Colonic mucosa (tissue), 4 donors: ENCODE results near the gene LDHD. TPM values are rescaled to one million over a fixed set of nuclear protein-coding genes. Genes with fewer than 3 reads are reported as not detected.

ENCODE experiments used
- DNase-seq: peaks from one replicate; pipeline ENCODE4 v3.0.0-alpha.2; 2020
- H3K27ac ChIP-seq: fragments of 200-600 bp; one replicate; pipeline ENCODE4 v1.8.0; 2021
- H3K27me3 ChIP-seq: fragments of 200-600 bp; one replicate; pipeline ENCODE4 v1.8.0; 2021
- H3K36me3 ChIP-seq: fragments of 200-600 bp; one replicate; pipeline ENCODE4 v1.8.0; 2021
- H3K4me1 ChIP-seq: fragments of 200-600 bp; one replicate; pipeline ENCODE4 v1.8.0; 2021; ENCODE audit warnings: mild to moderate bottlenecking
- H3K4me3 ChIP-seq: fragments of 200-600 bp; one replicate; pipeline ENCODE4 v1.8.0; 2021
- H3K9ac ChIP-seq, 2 donors: one replicate each; pipeline ENCODE4 v1.7.0; 2013; ENCODE audit warnings: control low read depth in 2 of 2, low read depth in 2 of 2, low read length in 2 of 2
- H3K9me3 ChIP-seq: fragments of 200-600 bp; one replicate; pipeline ENCODE4 v1.8.0; 2021
- intact Hi-C: fragments of 100-400 bp; cut with DNase I; formaldehyde crosslinking; loops from one replicate; pipeline ENCODE4 v1.14.1; 2022
- total RNA-seq, 2 donors: library from RNA; stranded (reverse); fragmentation: NEBNext Ultra II Directional in 1 of 2; extraction: Animal tissue kit (Norgen Biotek cat#: 25700) in 1 of 2; gene quantifications; one replicate each; pipeline ENCODE4 v1.2.1, GENCODE V29; 2021
- TF ChIP-seq, protein P1 (sequence below): fragments of 200-600 bp; IDR thresholded peaks from one replicate; pipeline ENCODE4 v1.8.0; 2022; ENCODE audit warnings: antibody characterized with exemption, mild to moderate bottlenecking
- donor health status: healthy.
- donor health status: DM: no; HTN: no; CAD: no.
- donor health status: DM: no; HTN: no; CAD: no.

LDHD gene
- total RNA-seq, 2 donors from 2014 or later: 31.4 to 105 TPM

DNA sequence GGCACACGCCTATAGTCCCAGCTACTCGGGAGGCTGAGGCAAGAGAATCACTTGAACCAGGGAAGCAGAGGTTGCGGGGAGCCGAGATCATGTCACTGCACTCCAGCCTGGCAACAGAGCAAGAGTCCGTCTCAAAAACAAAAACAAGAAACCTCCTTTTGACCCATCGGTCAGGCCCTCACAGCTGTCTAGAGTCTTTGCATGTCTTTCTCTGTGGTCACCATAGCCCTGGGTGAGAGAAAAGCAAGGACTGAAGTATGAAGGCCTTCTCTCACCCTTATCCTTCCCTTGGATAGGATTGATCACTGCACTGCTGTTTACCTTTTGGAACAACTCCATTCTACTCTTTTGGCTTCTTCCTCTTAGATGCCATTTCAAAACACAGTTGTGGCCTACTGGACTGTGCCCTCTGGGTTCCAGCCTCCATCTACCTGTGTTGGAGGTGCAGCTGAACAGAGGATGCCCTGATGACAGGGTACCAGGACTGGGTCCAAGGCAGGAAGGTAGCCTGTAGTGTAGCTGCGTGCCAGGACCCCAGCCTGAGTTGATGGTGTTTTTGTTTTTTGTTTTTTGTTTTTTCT, 37.1 kb downstream of the LDHD start:
- TF ChIP-seq, protein P1, sequence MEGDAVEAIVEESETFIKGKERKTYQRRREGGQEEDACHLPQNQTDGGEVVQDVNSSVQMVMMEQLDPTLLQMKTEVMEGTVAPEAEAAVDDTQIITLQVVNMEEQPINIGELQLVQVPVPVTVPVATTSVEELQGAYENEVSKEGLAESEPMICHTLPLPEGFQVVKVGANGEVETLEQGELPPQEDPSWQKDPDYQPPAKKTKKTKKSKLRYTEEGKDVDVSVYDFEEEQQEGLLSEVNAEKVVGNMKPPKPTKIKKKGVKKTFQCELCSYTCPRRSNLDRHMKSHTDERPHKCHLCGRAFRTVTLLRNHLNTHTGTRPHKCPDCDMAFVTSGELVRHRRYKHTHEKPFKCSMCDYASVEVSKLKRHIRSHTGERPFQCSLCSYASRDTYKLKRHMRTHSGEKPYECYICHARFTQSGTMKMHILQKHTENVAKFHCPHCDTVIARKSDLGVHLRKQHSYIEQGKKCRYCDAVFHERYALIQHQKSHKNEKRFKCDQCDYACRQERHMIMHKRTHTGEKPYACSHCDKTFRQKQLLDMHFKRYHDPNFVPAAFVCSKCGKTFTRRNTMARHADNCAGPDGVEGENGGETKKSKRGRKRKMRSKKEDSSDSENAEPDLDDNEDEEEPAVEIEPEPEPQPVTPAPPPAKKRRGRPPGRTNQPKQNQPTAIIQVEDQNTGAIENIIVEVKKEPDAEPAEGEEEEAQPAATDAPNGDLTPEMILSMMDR: no peak
- intact Hi-C loops: no loop called here
- no peaks in the 10 kb centered on the region for H3K36me3 ChIP-seq
- H3K27ac ChIP-seq: no peak overlapping the region
- H3K27me3 ChIP-seq: no peaks in the 10 kb centered on the region
- no peak overlapping the region for H3K9ac ChIP-seq
- H3K4me1 ChIP-seq: no peaks in the 10 kb centered on the region
- H3K4me3 ChIP-seq: no peak overlapping the region
- DNase-seq: no peak
- H3K9me3 ChIP-seq: no peaks in the 10 kb centered on the region

DNA sequence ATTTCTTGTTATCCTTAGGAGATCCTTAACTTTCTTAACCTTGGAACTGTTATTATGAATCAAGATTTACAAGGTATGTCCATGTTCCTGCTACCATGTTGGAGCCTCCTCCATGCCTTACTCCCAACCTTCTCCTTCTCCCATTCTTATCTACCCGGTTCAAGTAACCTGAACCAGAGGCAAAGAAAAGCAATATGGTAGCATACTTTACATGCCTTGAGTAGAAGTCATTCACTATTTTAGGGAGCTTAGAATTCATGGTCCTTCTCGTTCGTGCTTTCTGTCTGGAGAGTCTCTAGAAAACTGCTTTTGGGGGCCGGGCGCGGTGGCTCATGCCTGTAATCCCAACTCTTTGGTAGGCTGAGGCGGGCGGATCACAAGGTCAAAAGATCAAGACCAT, 37.7 kb downstream of the LDHD start:
- Histone ChIP-seq H3K9me3 (no peaks in the 10 kb centered on the region), H3K4me1 (no peaks in the 10 kb centered on the region), H3K36me3 (no peaks in the 10 kb centered on the region), H3K27me3 (no peaks in the 10 kb centered on the region), H3K9ac (no peak overlapping the region), H3K4me3 (no peak overlapping the region), H3K27ac (no peak overlapping the region)
- TF ChIP-seq, protein P1: no peak
- DNase-seq: no peak
- intact Hi-C loops: no loop called here

DNA sequence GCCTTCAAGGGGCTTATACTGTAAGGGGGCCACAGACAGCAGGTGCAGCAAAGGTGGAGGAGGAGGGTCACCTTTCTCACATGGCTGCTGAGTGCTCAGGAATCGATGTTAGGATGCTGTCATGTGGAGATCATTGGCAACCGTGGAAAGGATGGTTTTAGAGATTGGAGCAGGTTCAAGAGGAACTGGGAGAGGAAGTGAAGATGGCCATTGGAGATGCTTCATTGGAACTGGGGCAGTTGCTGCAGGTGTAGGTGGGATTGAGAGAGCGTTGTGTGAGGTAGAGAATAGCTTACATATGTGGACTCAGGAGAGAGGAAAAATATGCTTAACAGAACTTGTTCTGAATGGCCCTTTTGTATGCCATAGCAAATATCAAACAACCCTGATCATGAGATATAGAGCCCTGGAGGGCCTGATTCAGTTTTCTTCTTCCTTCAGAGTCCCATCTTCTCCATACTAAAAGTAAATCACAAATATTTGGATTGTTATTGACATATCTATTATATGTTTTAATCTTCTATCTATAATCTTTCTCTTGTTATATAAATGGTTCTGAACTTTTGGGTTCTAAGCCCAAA, 40.8 kb downstream of the LDHD start:
- Histone ChIP-seq H3K4me3 (no peak overlapping the region), H3K4me1 (peaks cover 4% of the 10 kb centered on the region), H3K9me3 (no peaks in the 10 kb centered on the region), H3K36me3 (no peaks in the 10 kb centered on the region), H3K27ac (no peak overlapping the region), H3K9ac (no peak overlapping the region), H3K27me3 (no peaks in the 10 kb centered on the region)
- intact Hi-C loops: no loop called here
- no peak for DNase-seq
- TF ChIP-seq, protein P1: no peak

DNA sequence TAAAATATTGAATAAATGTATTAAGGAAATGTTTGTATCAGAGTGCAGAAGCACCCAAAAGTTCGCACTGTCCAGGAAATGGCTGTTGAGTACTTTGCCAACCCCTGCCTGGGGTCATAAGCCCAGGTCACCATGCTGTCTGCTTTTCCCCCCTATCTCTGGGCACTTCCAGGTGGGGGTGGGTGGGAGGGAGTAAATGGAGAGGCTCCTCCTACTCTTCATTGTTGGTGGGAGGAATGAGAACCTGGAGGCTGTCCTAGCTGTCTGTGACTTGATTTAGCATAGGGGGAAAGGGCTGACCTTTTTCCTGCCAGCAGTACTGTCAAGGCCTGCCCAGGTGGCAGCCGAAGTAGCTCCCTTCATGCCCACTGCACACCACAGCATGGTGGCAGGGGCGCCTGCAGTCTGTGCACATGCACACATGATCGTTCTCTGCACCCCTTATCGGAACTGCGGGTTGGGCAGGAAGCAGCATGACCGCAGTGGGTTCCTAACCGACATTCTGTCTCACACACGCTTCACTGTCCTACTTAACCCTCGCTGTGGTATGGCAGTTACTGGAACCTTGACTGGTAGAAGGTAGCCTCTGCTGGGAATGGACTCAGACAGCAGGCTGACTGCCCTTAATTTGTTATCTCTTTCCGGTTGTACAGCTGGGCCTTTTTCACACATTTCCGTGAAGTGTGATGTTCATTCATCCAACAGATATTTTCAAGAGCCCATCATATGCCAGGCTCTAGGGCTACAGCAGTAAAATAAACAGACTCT, 41.5 kb downstream of the LDHD start:
- no peaks in the 10 kb centered on the region for H3K36me3 ChIP-seq
- peaks cover 4% of the 10 kb centered on the region for H3K4me1 ChIP-seq
- no peak for DNase-seq
- H3K27me3 ChIP-seq: no peaks in the 10 kb centered on the region
- TF ChIP-seq, protein P1: no peak
- no peak overlapping the region for H3K9ac ChIP-seq
- H3K4me3 ChIP-seq: no peak overlapping the region
- H3K9me3 ChIP-seq: no peaks in the 10 kb centered on the region
- H3K27ac ChIP-seq: no peak overlapping the region
- intact Hi-C loops: no loop called here

DNA sequence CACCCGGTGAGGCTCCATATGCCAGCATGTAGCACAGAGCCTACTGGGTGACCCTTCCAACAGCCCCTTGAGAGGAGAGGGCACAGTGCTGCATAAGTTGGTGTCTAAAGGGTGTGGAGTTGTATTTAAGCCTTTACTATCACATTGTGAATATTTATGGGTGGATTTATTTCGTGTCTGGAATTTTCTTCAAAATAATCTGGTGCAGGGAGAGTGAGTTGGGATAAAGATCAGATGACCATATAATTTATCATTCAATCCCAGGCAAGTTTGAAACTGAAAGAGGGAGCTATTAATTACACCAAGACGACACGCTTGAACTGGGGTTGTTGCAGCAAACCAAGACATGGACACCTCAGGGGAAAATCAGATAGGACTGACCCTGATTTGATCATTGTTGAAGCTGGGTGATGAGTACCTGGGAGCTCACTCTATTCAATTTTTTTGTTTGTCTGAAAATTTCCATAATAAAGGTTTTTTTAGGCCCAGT, 42.2 kb downstream of the LDHD start:
- DNase-seq: no peak
- H3K4me1 ChIP-seq: peaks cover 4% of the 10 kb centered on the region
- no peaks in the 10 kb centered on the region for H3K36me3 ChIP-seq
- intact Hi-C loops: no loop called here
- H3K9me3 ChIP-seq: no peaks in the 10 kb centered on the region
- no peak overlapping the region for H3K4me3 ChIP-seq
- no peak overlapping the region for H3K27ac ChIP-seq
- TF ChIP-seq, protein P1: no peak
- no peak overlapping the region for H3K9ac ChIP-seq
- no peaks in the 10 kb centered on the region for H3K27me3 ChIP-seq
